GM10266 (cell line): ENCODE measurements around the gene FBXL17.

Source experiments
- DNase-seq: peaks from one replicate; pipeline ENCODE4 v3.0.0; 2012; ENCODE audit errors: extremely low spot score
- CTCF ChIP-seq: IDR thresholded peaks from 2 replicates; pipeline ENCODE4 v1.5.1; 2012; ENCODE audit warnings: mild to moderate bottlenecking, low read depth; ENCODE audit not compliant: control insufficient read depth, insufficient read depth; ENCODE audit errors: missing control alignments

Gene FBXL17

GRCh38 chr5:108382784-108383330 lies 959 bp upstream of the FBXL17 start:
- peak; percentile 17 for DNase-seq
- TF ChIP-seq CTCF, result no peak

- no peak for TF ChIP-seq CTCF
- DNase-seq, result peak; percentile 77
These were observed 446 bp downstream of the FBXL17 start for GRCh38 chr5:108381350-108381953.

GRCh38 chr5:108380531-108381349 lies 1.2 kb downstream of the FBXL17 start:
- no peak for TF ChIP-seq CTCF
- DNase-seq, result peak; percentile 81

- DNase-seq, result peak; percentile 7
- no peak for TF ChIP-seq CTCF
These were observed 2.0 kb downstream of the FBXL17 start for GRCh38 chr5:108379722-108380530.

GRCh38 chr5:108375768-108376167 lies 6.1 kb downstream of the FBXL17 start:
- no peak for DNase-seq
- no peak for TF ChIP-seq CTCF

- DNase-seq, result no peak
These were observed 8.5 kb downstream of the FBXL17 start for GRCh38 chr5:108373426-108373825.

More at GRCh38 chr5:108373426-108373825, 8.5 kb downstream of the FBXL17 start:
- TF ChIP-seq CTCF, result no peak
